ENCODE data around the gene PRSS21.
A peak's percentile ranks its signal among the peaks of the same experiment; 100 is the strongest.

Gene PRSS21

DNA sequence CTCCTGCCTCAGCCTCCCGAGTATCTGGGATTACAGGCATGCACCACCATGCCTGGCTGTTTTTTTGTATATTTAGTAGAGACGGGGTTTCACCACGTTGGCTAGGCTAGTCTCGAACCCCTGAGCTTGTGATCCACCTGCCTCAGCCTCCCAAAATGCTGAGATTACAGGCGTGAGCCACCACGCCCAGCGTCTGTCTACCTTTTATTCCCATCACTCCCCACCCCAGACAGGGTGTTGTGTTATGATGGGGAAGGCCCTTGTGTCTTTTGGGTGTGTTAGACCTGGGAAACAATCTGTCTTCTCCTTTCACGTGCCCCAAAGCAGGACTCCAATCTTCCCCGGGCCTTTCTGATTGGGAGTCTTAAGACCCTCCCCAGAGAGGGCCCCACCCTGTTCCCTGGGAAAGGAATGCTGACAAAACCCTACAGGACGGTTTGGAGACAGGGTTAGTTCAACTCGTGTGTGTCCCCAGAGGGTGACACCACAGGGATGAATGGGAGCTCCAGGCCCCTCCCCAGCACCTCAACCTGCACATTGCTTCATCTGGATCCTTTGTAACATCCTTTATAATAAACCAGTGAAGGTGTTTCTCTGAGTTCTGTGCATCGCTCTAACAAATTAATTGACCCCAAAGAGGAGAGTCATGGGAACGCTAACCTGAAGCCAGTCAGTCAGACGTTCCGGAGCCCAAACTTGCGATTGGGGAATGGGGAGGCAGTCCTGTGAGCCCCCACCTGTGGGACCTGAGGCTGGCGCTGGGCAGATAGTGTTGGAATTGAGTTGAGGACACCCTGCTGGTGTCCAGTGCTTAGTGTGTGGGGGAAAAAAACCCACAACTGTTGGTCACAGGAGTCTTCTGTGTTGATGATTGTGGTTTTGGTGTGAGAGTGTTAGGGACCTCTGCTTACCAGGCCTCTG, 36.8 kb upstream of the PRSS21 start:
- no peak for ATAC-seq

DNA sequence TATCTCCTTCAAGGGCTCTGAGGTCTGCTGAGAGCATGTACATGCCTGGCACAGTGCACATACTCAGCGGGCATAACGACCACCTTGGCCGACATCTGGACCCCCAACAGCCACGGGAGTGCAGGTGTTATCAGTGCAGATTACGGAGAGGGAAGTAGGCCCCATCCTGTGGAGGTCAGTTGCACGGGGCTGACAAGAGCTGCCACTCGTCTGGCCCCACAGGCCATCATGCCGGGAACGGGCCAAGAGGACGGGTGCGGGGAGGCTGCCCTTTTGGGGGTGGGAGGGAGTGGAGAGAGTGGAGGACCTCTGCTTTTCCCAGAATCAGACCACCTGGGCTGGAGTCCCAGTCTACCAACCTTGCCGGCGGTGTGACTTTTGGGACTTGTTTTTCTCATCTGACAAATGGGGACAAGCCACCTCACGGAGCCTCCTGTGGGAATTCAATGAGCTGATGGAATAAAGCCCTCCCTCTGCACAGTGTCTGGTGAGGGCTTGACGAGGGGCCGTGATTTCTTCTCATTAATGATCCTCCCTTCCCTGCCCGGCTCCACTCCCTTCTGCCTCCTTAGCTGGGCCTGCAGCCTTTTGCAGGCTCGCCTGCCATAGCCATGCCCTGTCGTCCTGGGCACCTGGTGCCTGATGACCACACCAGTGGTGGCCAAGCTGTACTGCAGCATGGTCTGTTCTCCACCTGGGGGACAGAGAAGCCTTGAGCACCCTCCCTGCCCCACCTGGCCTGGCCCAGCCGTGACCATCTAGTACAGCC, 34.3 kb upstream of the PRSS21 start:
- DNase-seq = no peak
- no peak for ATAC-seq

More for the DNA sequence above, 36.8 kb upstream of the PRSS21 start:
- no peak for DNase-seq

DNA sequence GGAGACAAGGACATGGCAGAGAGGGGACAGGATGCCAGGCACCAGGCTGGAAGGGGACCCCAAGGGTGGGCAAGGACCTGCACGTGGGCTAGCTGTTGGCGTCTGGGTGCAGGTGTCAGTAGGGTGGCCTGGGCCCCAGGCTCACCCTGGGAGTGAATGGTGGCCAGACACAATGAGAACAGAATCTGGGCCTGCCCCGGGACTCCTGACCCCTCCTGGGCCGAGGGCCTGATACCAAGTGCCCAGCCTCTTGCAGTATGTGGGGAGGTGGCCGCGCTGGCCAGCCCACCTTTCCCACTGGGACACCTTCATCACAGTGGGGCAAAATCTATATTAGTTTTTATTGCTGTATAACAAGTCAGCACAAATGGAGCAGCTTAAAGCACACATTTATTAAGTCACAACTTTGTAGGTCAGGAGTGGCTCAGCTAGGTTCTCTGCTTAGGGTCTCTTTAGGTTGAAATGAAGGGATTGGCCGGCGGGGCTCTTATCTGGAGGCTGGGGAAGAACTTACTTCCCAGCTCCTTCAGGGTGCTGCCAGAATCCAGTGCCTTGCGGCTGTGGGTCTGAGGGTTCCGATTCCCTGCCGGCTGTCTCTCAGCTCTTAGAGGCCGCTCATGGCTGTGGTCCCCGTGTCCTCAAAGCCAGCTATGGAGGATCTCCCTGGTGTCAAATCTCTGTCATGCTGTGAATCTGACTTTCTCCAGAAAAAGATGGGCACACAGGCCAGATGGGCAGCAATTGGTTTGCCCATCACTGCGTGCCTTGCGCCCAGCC, 33.3 kb upstream of the PRSS21 start:
- DNase-seq (no peak), ATAC-seq (no peak)

DNA sequence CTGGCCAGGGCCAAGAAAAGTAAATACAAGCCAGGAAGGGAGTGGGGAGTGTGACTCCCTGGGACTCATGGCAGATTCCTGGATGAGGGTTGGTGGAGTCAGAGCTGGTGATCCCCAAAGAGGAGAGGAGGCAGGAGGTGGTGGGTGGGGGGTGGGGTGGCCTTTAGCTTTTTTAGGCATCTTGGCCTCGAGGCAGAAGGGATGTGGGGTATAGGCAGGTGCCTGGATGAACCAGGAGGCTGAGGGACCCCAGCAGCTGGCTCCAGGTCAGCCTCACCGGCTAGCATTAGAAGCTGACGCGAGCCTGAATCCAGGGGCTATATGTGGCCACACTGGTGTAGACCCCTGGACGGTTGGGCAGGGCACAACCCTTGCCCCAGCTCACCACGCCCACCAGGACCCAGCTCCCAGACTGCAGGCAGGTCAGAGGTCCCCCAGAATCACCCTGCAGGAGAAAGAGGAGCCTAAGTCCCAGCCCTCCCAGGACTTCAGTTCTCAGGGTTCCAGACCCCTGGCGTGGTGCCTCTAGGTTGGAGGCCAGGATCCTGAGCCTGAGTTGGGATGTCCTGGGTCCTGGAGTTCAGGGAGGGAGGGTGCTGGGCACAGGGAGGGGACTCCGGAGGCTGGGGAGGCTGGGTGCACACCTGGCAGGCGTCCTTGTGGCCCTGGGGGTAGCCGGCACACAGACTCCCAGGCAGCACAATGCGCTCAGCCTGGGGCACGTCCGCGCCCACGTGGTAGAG, 32.5 kb upstream of the PRSS21 start:
- DNase-seq = no peak
- no peak for ATAC-seq

DNA sequence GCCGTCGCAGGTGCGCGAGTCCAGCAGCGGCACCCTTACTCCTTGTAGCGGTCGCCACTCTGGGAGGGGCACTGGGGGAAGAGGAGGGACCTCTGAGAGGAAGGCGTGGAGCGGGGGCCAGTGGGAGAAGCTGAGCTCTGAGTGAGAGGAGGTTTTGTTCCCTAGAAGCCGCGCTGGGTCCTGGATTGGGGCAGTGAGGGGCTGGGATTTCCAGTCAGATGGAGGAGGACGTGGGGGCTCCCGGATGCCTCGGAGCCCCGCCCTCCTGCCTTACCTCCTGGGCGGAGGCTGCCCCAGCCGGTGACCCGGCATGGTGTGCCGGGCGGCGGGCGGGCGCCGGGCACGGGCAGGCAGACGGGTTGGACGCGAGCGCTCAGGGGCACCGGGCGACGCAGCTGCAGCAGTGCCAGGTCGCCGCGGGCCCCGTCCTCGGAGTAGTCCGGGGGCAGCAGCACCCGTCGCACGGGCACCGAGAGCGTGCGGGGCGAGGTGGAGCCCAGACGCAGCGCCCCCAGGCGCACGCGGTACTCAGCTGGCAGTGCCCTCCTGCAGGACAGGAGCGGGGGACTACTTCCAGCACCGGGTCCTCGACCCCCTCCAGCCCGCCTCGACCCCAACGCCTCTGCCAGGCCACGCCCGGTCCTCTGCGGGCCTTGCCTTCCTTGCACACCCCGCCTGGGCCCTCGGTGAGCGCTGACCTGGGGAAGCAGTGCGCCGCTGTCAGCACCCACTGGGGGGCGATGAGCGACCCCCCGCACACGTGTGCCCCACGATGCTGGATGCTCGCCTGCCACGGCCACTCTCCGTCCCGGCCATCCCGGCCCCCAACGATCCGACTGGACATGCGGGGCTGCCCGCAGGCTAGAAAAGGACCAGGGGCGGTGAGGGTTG, 31.7 kb upstream of the PRSS21 start:
- peak; percentile 76 for ATAC-seq
- DNase-seq = peak; percentile 58

DNA sequence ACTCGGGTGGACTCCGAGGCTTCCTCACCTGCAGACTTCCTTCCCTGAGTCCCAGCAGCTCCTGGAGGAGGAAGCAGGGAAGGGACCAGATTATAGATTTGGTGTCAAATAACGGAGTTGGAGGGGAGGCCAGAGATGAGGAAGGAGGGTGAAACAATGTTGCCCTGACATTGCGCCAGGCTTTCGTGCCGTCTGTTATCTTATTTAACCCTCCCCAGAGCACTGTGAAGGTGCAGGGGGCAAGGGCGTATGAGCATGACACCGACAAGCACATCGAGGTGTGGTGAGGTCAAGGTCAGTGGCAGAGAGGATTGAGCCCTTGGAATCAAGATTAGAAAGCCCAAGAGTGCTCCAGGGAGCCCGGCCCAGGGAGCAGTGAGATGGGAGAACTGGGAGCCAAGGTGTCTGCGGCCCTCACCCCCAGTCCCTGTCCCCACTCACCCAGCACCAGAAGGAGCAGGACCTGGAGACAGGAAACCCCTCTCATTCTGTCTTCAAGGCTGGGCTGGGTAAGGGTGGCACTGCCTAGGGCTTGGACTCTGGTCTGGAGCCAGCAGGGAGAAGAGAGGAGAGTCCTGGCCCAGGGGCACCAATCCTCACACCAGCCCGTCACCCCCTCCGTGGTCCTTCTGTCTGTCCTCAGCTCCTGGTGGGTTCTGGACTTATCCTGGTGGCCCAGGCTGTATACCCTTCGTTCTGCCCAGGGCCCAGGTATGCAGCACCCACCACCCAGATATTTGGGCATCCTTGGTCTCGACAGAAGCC, 30.8 kb upstream of the PRSS21 start:
- DNase-seq (no peak), ATAC-seq (no peak)

DNA sequence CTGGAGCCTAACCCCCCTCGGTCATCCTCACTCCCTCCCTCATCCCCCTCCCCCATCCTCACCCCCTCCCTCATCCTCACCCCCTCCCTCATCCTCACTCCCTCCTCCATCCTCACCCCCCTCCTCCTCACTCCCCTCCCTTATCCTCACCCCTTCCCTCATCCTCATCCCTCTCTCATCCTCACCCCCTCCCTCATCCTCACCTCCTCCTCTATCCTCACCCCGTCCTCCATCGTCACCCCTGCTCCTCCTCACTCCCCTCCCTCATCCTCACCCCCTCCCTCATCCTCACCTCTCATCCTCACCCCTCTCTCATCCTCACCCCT, 30.2 kb upstream of the PRSS21 start:
- no peak for ATAC-seq

DNA sequence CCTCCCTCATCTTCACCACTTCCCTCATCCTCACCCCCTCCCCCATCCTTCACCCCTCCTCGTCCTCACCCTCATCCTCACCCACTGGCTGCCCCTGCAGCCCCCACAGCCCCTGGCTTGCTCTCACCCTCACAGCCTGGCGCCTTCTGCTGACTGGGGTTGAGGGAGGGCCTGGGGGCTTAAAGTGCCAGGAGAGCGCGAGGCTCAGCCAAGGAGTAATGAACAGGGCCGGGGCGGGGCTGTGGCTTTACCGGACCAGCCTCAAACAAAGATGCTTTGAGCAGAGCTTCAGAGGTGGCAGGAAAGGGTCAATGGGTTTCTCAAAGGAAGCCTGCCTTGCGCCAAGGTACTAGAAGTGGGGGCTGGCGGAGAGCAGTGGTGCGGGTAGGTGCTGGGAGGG, 29.6 kb upstream of the PRSS21 start, which contains the start of gene PRSS33:
Gene PRSS33, minus strand, starts transcription at position 155 of the 400 bp plus-strand sequence. CDS start 1,013 bp downstream, outside the sequence.
- no peak for DNase-seq
- no peak for ATAC-seq

More for the DNA sequence above, 30.2 kb upstream of the PRSS21 start:
- no peak for DNase-seq

DNA sequence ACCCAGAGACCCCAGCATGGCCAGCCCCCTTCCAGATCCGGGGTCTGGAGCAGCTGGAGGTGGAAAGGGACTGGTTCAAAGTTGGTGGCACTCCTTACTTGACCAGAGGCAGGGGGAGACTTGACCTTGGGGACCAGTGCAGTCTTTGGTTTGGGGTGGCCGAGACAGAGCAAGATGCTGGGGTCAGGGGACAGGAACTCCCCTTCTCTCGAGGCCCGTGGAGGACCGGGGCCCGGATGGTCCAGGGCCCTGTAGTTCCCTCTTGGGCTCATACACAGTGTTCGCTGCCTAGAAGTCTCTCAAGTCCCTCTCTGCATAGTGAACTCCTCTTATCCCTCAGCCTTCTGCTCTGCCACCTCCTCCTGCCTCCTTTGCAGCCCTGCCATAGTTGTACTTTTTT, 29.1 kb upstream of the PRSS21 start:
- ATAC-seq (no peak), DNase-seq (no peak)

DNA sequence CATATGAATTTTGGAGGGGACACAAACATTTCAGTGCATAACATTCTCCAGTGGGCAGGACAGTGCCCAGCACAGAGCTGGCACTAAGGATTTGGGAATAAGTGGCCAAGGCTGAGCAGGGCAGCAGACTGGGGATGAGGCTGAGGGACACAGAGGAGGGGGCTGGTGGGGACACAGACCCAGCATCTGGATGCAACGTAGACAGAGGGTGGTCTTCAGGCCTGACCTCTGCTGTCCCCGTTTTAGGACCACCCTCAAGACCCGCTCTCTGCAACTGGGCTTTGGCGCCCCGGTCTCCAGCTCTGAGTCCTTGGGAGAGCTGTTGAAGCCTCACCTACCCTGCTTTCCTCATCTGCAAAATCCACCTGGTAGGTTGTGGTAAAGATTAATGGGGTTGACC, 26.4 kb upstream of the PRSS21 start:
- DNase-seq (no peak), ATAC-seq (no peak)

DNA sequence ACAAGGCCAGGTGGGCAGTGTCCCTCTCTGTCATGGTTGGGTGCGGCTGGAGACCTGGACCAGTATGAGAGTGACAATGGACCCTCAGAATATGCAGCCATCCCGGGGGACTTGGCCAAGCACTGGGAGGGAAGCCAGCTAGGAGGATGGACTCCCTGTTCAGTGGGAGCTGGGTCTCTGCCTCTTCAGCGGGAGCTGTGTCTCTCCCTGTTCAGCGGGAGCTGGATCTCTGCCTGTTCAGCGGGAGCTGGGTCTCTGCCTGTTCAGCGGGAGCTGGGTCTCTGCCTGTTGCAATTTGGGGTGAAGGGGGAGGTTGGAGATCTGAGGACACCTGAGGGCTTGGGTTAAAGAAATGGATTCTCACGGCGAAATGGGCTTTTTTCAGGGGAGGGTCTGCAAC, 25.9 kb upstream of the PRSS21 start:
- no peak for ATAC-seq
- DNase-seq = no peak

DNA sequence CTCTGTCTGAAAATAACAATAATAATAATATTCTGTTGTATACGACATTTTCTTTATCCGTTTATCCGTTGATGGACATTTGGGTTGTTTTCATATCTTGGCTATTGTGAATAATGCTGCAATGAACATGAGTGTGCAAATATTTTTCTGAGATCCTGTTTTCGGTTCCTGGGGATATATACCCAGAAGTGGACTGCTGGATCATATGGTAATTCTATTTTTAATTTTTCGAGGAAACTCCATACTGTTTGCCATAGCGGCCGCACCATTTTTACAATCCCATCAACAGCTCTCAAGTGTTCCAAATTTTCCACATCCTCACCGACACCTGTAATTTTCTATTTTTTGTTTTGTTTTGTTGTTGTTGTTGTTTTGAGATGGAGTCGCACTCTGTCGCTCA, 24.1 kb upstream of the PRSS21 start:
- DNase-seq (no peak), ATAC-seq (no peak)

DNA sequence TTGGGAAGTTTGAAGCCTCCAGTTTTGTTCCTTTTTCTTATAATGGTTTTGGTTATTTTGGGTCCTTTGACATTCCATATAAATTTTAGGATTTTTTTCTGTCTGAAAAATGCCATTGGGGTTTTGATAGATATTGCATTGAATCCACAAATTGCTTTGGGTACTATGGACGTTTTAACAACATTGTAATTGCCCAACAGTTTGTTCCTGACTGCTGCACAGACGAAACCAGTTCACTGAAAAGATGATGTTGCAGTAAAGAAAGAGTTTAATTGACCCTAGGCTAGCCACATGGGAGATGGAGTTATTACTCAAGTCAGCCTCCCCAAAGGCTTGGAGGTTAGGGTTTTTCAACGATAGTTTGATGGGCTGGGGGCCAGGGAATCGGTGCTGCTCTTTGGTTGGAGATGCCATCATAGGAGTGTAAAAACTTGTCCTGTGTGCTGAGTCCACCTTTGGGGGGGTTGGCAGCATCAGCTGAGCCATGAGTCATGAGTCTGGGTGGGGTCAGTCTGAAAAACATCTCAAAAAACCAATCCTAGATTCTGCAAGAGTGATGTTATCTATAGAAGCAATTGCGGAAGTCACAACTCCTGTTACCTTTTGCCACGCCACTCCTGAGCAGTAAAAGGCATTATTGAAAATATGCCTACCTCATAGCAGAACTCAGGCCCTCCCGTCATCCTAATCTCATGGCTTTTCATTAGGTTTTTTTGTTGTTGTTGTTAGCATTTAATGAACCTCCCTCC, 21.5 kb upstream of the PRSS21 start:
- ATAC-seq (no peak), DNase-seq (no peak)

DNA sequence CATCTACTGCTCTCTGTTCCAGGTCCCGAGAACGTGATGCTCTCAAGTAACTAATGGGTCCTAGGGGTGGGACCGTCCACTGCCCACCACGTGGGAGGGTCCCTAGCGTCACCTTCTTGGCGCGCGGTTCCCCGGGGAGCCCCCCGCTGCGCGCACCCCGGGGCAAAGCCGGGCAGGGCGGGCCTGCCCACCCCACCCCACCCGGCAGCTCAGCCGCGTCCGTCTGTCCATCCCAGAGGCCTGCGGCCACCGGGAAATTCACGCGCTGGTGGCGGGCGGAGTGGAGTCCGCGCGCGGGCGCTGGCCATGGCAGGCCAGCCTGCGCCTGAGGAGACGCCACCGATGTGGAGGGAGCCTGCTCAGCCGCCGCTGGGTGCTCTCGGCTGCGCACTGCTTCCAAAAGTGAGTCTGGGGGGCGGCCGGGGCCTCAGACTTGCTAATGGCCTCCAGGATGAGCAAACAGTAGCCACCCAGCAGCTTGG, 18.3 kb upstream of the PRSS21 start:
- DNase-seq (no peak), ATAC-seq (no peak)

DNA sequence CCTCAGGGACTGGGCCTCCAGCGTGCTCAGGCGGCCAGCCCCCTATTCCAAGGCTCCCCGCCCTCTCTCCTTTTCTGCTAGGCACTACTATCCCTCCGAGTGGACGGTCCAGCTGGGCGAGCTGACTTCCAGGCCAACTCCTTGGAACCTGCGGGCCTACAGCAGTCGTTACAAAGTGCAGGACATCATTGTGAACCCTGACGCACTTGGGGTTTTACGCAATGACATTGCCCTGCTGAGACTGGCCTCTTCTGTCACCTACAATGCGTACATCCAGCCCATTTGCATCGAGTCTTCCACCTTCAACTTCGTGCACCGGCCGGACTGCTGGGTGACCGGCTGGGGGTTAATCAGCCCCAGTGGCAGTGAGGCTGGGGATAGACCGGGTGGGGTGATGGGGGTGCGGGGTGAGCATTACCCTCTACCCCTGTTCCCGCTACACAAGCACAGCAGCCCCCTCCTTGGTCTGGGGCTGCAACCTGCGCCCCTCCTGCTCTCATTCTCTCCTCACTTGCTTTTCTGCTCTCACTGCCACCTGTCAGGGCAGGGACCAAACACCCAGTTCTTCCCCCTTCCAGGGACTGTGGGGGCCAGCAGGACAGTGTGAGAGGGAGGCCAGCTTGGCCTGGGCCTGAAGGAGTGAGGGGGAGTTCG, 17.7 kb upstream of the PRSS21 start:
- ATAC-seq (no peak), DNase-seq (no peak)

DNA sequence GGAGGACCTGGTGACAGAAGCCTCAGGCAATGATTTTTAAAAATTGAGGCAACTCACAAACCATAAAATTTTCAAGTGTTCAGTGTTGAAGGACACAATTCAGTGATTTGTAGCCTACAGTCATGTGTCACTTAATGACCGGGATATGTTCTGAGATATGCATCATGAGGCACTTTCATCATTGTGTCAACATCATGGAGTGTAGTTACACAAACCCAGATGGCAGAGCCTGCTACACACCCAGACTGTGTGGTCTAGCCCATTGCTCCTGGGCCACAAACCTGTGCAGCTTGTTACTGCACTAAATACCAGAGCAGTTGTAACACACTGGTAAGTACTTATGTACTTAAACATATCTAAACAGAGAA, 17.2 kb upstream of the PRSS21 start:
- DNase-seq (no peak), ATAC-seq (peak; percentile 23)

DNA sequence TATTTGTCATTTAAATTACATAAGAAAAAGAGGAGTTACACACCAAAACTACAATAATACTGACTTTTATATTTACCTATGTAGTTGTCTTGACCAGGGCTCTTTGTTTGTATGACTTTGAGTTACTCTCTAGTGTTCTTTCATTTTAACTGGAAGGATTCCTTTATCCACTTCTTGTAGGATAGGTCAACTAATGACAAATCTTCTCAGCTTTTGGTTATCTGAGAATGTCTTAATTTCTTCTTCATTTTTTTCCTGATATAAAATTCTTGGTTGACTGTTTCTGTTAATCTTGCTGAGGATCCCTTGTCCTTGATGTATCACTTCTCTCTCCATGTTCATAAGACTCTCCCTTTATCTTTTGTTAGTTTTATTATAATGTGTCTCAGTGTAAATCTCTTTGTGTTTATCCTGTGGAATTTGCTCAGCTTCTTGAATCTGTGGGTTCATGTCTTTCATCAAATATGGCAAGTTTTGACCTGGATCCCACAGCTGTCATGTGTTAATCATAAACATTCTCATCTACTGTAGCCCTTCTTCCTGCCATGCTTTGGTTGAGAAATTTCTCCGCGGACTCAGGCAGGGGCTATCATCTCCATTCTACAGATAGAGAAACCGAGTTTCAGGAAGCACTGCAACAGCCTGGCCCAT, 13.4 kb upstream of the PRSS21 start:
- DNase-seq (no peak), ATAC-seq (no peak)

DNA sequence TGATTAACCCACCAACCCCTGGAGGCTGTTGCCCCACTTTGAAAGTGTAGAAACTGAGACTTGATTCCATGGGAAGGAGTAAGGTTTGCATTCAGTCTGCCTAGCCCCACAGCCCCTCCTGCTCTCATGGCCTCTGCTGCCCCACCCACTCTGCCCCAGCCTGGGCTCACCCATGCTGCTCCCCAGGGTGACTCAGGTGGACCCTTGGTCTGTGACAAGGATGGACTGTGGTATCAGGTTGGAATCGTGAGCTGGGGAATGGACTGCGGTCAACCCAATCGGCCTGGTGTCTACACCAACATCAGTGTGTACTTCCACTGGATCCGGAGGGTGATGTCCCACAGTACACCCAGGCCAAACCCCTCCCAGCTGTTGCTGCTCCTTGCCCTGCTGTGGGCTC, 12.3 kb upstream of the PRSS21 start:
- ATAC-seq = no peak
- no peak for DNase-seq

All from stimulated activated naive CD8-positive, alpha-beta T cell treated with anti-CD3 and anti-CD28 coated beads, Interleukin-15, Interleukin-2, amounts not matched to agents 100 U/mL and 50 U/mL, for 24 hours (primary cell).